ENCODE data around the gene AFF1.

GRCh38 chr4:86961116-86961515 is 26.3 kb downstream of the AFF1 start:
- TF ChIP-seq TAF1 (IDR thresholded peaks at IDR 0.05; ENCODE audit: borderline replicate concordance, insufficient read depth, low read length), result no peak
- no peak for TF ChIP-seq REST (IDR thresholded peaks at IDR 0.05; ENCODE audit: insufficient read depth in 1 of 2, low read depth in 2 of 2, low read length in 2 of 2)
- TF ChIP-seq POLR2AphosphoS5 (IDR thresholded peaks at IDR 0.05; ENCODE audit: low read depth, low read length), result no peak
- no peak for TF ChIP-seq SIN3A (IDR thresholded peaks at IDR 0.05; ENCODE audit: borderline replicate concordance, insufficient read depth, low read length)
- TF ChIP-seq FOXP2 (optimal IDR thresholded peaks at IDR 0.05; ENCODE audit: borderline replicate concordance, extremely low read depth, extremely low read length, insufficient read depth), result no peak

Measured in PFSK-1 (cell line).